Measurements from ENCODE around the gene RSAD1.

RSAD1 gene

DNA sequence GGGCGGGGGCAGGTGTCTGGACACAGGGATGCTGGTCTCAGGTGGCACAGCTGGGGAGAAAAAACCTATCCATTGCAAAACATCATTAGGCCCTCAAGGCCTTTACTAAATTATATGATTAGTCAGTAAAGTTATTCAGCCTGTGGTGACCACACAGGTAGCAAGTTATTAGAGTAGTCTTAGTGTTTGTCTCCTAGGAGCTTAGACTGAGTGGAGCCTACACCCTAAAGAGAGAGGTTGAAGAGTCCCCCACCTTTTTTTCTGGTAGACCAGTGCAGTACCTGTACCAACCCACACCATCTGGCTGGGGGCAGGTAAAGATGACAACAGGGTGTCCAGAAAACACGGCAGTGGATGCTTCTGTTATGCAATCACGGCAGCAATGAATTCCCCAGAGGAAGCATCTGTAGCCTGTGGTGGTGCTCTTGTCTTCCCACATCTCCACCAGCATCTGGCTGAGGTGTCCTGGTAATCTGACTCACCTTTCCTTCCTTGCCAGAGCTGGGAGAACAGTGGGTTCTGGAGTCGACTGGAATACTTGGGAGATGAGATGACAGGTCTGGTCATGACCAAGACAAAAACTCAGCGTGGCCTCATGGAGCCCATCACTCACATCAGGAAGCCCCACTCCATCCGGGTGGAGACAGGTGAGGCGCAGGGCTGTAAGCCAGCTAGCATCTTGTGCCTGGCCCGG is 40.6 kb downstream of the RSAD1 start:
- DNase-seq (ENCODE audit: low read depth in 2 of 2) = no peak

GRCh38 chr17:50520483-50520882 is 41.8 kb downstream of the RSAD1 start:
- DNase-seq (ENCODE audit: low read depth in 2 of 2) = no peak

GRCh38 chr17:50521514-50521913 is 42.9 kb downstream of the RSAD1 start:
- no peak for DNase-seq (ENCODE audit: low read depth in 2 of 2)

- no peak for DNase-seq (ENCODE audit: low read depth in 2 of 2)
Measured at GRCh38 chr17:50522766-50523165, 44.1 kb downstream of the RSAD1 start.

DNA sequence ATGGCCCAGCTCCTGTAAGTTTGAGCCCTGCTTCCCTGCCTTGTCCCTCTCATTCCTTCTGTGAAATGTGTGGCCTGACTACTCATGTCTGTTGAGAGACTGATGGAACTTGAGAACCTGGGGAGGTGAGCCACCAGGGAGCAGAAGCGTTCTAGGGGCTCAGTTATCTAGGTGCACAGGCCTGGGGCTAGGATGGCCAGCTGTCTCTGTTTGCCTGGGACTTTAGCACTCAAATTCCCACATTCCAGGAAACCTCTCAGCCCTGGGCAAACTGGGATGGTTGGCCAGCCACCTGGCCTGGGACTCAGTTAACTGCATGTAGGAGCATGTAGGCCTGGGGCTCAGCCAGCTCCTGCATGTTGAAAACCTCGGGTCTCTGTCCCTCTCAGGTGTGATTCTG is 44.5 kb downstream of the RSAD1 start:
- no peak for DNase-seq (ENCODE audit: low read depth in 2 of 2)

DNA sequence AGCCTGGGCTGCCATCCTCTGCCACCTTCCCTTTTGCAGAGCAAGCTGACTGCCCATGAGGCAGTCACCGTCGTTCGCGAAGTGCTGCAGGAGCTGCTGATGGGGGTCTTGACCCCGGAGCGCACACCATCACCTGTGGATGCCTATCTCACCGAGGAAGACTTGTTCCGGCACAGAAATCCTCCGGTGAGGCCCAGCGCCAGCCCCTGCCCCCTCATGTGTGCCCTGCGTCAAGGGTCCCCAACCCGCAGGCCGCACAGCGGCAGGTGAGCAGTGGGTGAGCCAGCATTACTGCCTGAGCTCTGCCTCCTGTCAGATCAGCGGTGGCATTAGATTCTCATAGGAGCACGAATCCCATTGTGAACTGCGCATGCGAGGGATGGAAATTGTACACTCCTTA is 46.2 kb downstream of the RSAD1 start:
- DNase-seq (ENCODE audit: low read depth in 2 of 2) = no peak

- DNase-seq (ENCODE audit: low read depth in 2 of 2) = no peak
Measured at GRCh38 chr17:50527155-50527762, 48.6 kb downstream of the RSAD1 start.

DNA sequence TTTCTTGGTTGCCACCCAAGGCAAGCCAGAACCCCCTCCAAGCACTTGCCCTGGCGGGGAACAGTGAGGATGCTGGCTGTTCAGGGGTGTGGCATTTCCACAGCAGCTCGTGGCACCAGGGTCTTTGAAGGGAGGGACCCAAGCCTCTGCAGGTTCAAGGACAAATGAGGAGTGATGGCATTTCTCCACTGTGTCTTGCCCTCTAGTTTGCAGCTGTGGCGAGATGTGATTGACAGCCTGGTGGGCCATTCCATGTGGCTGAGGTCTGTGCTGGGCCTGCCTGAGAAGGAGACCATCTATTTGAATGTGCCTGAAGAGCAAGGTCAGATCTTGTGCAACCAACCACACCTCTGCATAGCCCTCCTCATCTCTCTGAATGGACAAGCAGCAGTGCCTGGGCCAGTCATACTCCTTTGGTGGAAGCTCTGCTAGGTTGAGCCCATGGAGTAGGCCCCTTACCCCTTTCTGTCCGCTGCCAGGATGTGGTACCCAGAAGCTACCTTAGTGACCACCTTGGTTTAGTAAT is 49.4 kb downstream of the RSAD1 start:
- no peak for DNase-seq (ENCODE audit: low read depth in 2 of 2)

- DNase-seq (ENCODE audit: low read depth in 2 of 2) = no peak
Measured at GRCh38 chr17:50529849-50530248, 51.2 kb downstream of the RSAD1 start.

DNA sequence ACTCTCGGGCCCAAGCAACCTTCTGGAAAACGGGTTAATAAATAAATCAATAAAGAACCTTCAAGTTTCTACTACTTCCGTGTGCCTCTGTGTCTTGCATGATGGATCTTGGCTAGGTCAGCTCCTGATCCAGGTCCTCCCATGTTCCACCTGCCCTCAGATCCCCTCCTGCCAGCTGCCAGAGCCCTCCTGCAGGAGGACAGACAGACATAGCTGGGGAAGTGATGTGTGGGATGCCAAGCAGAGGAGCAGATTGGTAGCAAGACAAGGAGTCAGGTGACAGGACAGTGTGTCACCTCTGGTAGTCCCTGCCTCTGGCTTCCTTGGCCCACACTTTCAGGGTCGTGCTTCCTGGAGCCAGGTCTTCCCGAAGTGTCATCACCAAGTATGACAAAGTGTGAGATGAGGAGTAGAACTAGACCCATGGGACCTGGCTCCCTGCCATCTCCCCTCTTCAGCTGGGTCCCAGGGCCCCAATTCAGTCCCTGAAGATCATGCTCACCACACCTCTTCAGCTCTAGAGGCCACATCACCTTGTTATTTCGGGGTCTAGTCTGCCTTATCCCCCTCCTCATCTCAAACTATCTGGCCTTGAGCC is 52.9 kb downstream of the RSAD1 start:
- DNase-seq (ENCODE audit: low read depth in 2 of 2) = no peak

- DNase-seq (ENCODE audit: low read depth in 2 of 2) = no peak
Measured at GRCh38 chr17:50532452-50533024, 53.9 kb downstream of the RSAD1 start, which contains the start of gene EPN3. EPN3 (plus strand) TSS chr17:50532735; CDS start chr17:50536557, 3,822 bp downstream.

DNA sequence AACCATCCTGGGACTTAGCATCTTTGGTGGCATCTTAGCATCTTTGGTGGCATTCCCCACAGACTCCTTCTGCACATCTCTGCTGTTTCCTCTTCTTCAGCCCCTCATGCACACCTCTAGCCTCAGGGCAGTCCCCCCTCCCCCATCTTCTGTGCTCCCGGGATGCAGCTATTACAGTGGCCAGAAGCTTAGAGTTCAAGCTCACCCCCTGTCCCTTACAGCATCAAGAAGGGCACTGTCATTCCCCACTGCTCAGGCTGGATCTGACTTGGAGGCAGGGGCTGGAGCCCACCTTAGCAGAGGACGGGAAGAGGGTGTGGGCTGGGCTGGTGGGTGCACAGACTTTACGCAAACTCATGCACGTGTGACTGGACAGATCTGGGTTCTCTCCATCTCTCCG is 54.5 kb downstream of the RSAD1 start:
- DNase-seq (ENCODE audit: low read depth in 2 of 2) = no peak

- no peak for DNase-seq (ENCODE audit: low read depth in 2 of 2)
Measured at GRCh38 chr17:50533720-50534148, 55.1 kb downstream of the RSAD1 start.

- DNase-seq (ENCODE audit: low read depth in 2 of 2) = peak in 1 of 2 donors; percentile 20
Measured at GRCh38 chr17:50534222-50534978, 55.7 kb downstream of the RSAD1 start.

DNA sequence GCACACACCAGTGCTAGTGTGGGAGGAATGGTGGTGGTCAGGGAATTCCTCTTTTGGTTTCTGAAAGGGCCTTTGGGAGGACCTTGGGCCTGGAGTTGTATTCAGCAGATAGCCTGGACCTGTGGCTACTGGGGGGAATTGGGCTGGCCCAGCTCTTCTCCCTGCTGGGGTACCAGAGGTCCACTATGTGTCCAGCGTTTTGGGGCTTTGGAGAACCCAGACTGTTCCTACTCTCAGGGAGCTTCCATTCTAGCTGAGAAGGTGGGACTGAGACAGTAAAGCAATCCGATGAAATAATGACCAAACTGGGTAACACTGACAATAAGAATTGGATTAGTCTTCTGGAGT is 56.3 kb downstream of the RSAD1 start:
- no peak for DNase-seq (ENCODE audit: low read depth in 2 of 2)

GRCh38 chr17:50535407-50535806 is 56.7 kb downstream of the RSAD1 start:
- DNase-seq (ENCODE audit: low read depth in 2 of 2) = no peak

Measured in stimulated activated CD8-positive, alpha-beta memory T cell treated with anti-CD3 and anti-CD28 coated beads, Interleukin-7, amount 100 ng/mL, for 4 hours (primary cell).